HL-60/S4 treated with phorbol 12-myristate 13-acetate at 8.2 ng/mL for 4 days and 3 days (cell line): ENCODE data around the gene CAMTA1.

ENCODE experiments used
- in situ Hi-C: fragments of 300-500 bp; cut with MboI; formaldehyde crosslinking; loops from 2 replicates; pipeline ENCODE4 v1.15.0; 2022; ENCODE audit warnings: low sequenced_read_pairs

CAMTA1 gene

DNA sequence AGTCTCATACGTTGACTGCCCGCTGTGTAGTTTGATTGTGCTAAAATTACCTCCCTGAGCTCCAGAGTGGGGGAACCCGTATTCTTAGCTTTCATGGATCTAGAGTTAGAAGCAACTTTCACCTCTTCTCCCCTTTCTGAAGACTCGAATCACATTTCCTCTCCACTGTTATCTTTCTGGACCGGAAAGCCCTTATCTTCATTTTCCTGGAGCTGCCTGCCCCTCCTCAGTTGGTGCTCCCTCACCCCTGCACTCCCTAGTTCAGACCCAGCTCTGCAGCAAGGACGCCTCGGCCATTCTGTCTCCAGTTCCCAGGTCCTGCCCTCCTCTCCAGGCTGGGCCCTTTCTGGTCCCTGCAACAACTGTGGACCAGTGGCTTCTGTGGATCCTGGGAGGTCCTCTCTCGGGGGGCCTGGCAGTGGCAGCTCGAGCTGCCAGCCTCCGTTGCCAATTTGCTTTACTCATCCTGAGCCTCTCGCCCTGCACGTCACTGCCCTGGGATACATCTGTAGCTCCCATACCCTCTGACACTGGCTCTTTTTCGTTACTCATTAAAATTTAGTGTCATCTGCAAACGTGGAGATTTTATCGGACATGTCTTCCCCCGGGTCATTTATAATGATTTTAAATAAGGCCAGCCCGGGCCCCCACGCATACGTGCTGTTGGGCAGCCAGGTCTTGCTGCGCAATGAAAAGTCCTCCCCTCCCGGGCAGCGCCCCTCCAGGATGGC lies 844.4 kb downstream of the CAMTA1 start:
- in situ Hi-C loops: loop anchor here (25.0 kb wide), 1 partner anchor 917 kb away; the partner anchor contains the start of gene DNAJC11

- in situ Hi-C loops: loop anchor here (25.0 kb wide), 1 partner anchor 918 kb away; the partner anchor contains the start of gene DNAJC11
Observed at GRCh38 chr1:7630378-7630777, 845.1 kb downstream of the CAMTA1 start.

DNA sequence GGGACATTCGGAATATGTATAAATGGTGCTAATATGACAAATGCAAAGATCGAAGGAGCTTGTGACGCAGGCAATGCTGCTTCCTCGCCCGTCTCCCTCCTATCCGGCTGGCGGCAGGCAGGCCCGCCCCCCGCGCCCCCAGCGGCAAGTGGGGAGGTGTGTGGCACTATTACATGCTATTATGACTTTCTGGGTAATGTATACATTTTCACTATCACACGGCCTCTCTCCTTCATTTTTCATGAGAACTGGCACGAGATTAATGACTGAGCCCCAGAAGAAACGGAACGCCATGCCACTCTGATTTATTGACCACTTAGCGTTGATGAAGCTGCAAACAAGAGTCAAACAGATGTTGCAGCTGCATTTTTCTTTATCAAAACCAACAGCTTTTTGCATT lies 846.9 kb downstream of the CAMTA1 start:
- in situ Hi-C loops: loop anchor here (25.0 kb wide), 1 partner anchor 920 kb away; the partner anchor contains the start of gene DNAJC11

DNA sequence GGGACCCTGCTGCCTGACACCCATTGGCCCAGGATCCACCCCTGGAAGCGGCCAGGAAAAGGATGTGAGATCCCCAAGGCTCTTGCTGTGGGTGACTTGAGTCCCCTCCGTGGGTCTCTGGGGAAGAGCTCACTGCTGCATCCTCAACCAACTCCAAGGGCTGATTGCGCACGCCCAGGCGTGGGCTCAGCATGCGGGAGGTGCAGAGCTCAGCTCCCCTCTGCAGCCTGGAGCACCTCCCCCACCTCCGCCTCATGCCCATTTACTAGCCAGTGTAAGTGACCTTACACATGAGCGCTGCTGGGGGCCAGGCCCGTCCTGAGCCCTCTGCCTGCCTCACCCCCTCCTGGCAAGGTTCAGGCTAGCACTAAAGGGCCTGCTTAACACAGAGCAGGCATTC lies 847.4 kb downstream of the CAMTA1 start:
- in situ Hi-C loops: loop anchor here (25.0 kb wide), 1 partner anchor 920 kb away; the partner anchor contains the start of gene DNAJC11

DNA sequence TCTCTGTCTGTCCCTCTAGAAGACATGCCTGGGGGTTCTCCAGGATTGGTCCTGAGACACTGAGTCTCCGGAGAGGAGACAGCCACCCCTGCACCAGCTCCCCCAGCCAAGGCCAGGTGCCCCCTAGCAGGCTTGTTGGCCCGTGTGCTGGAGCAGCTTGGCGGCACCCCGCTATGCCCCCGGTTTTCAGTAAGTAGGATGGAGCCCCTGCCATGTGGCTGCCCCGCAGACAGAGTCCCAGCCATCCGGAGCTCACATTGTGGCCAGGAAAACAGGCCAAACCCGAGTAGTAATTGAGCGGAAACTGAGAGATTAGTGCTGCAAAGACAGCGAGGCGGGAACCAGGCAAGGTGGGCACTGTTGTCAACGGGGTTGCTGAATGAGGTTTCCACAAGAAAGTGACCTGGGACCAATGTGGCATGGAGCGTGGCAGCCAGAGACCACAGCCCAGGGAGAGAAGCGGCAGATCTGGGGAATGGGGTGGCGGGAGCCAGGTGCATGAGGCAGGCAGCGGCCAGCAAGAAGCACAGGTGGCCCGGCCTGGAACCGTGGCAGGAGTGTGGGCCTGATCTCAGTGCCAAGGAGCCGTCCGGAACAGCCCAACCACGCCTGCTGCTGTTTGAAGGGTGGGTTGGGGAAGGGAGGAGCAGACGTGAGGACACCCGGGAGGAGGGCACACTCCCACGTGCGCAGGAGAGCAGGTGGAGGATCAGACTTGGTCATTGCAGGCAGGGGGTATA lies 848.4 kb downstream of the CAMTA1 start:
- in situ Hi-C loops: loop anchor here (25.0 kb wide), 1 partner anchor 921 kb away; the partner anchor contains the start of gene DNAJC11

- in situ Hi-C loops: loop anchor here (25.0 kb wide), 1 partner anchor 922 kb away; the partner anchor contains the start of gene DNAJC11
Observed at GRCh38 chr1:7634546-7635240, 849.4 kb downstream of the CAMTA1 start.

DNA sequence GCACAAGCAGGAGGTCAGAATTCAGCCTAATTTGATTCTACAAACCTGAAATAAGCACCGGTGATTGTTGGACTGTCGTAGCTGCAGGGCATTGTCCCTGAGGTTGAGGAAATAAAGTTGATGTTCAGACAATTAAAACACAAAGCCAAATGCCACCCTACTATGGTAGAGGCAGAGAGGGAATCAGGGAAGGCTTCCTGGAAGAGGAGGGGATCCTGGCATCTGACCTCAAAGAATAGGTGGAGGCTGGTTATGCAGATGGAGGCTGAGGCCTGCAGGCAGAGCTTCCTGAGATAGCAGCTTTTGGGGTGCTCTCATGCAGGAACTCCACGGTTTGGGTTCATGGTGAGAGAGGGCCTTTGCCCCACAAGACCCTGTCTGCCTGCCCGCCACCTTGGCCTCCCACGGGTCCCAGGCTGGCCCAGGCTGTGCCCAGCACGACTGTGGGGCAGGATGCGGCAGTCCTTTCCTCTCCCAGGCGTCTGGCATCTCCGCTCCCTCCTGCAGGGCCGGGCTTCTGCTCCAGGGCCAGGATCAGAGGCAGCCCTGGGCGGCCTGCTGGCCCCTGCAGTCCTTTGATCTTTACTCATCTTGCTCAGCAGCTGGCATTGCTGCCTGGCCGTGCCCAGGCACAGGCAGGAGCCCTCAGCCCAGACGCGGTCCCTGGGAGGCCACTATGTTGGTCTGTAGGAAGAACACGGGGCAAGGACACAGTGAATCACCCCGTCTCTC lies 851.7 kb downstream of the CAMTA1 start:
- in situ Hi-C loops: loop anchor here (25.0 kb wide), 1 partner anchor 925 kb away; the partner anchor contains the start of gene DNAJC11

DNA sequence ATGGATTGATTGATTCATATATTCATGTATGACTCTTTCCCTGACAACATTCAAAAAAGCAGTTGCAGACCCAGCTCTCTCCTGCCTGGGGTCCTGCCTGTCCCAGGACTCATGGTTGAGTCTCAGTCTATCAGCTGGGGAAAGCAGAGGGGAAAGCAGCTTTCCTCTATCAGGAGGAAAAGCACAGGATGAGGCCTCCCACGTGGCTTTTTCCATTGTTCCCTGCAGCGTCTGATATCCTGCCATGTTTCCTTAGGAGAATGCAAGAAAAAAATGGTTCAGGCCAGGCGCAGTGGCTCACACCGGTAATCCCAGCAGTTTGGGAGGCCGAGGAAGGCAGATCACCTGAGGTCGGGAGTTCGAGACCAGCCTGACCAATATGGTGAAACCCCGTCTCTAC lies 852.8 kb downstream of the CAMTA1 start:
- in situ Hi-C loops: loop anchor here (25.0 kb wide), 1 partner anchor 926 kb away; the partner anchor contains the start of gene DNAJC11

GRCh38 chr1:7639435-7640131 lies 854.3 kb downstream of the CAMTA1 start:
- in situ Hi-C loops: loop anchor here (25.0 kb wide), 1 partner anchor 927 kb away; the partner anchor contains the start of gene DNAJC11

- in situ Hi-C loops: loop anchor here (25.0 kb wide), 1 partner anchor 928 kb away; the partner anchor contains the start of gene DNAJC11
Observed at GRCh38 chr1:7640350-7640749, 855.1 kb downstream of the CAMTA1 start.

DNA sequence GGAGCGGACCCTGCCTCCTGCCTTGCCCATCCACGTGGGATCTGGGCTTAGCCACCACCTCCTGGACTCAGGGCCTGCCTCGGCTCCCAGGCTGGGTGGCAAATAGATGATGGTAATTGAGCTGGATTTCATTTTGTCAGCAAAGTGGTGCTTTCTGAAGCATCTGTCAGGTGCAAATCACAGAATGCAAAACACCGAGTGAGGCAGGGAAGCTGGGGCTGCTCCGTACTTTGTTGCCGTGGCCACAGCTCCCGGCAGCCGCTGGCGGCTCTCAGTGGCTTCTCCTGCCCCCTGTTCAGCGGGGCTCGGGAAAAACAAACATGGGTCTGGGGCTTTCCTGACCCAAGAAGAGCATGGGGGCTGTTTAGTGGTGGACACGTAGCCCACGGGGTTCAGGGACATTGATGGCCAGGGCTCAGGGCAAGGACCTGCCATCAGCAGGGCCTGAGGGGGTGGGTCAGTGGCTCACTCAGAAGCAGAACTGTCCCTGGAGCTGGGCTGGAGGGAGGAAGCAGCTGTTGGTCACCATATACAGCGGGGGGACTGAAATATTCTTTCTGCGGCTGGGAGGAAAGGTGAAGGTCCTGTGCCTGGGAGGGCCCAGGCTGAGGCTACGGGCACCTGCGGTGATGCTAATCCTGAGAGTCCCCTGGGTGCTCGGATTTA lies 855.8 kb downstream of the CAMTA1 start:
- in situ Hi-C loops: loop anchor here (25.0 kb wide), 1 partner anchor 929 kb away; the partner anchor contains the start of gene DNAJC11

DNA sequence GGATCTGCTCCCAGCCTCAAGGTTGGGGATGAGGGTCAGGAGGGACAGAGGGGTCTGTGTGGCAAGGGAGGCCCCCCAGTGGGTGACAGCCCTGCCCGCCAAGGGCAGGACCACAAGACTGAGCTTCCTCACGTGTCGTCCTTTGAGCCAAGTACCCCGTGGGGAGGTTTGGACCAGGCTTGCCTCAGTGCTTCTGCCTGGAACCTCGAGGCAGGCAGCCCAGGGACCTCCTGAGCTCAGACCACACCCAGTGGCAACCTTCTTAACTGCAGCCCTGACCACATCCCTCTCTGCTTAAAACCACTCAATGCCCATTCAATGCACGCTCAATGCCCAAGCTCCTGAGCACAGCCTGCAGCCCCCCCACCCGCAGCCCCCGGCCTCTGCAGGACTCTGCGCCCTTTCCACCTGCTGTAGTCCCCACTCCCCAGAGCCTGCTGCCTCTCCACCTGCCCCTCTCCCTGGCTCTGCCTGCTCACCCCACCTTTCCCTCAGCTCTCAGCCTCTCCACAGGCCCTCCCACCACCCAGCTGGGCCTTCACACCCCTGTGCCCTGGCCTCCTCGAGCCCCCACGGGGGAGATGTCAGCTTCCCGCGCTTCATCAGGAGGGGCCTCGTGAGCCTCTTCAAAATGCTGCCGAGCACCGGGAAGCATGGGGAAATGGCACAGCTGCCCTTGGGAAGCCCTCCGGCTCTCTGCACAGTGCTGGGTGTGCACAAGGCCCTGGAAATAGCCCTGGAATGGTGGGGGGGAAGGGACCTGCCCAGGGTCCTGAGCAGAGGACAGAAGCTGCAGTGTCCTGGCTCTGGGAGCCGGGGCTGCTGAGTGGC lies 856.5 kb downstream of the CAMTA1 start:
- in situ Hi-C loops: loop anchor here (25.0 kb wide), 1 partner anchor 930 kb away; the partner anchor contains the start of gene DNAJC11

DNA sequence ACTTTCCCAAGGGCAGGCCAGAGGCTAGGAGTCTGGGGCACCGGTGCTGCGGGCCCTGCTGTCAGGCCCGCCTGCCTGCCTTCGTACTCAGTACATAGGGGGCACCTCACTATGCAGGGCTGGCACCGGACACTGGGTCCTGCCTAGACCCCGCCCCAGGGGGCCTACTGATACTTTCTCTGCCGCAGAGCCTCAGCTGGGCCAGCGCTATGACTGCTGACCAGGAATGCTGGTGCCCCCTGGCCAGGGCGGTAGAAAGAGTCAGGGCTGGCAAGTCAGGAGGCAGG lies 857.1 kb downstream of the CAMTA1 start:
- in situ Hi-C loops: loop anchor here (25.0 kb wide), 1 partner anchor 930 kb away; the partner anchor contains the start of gene DNAJC11

DNA sequence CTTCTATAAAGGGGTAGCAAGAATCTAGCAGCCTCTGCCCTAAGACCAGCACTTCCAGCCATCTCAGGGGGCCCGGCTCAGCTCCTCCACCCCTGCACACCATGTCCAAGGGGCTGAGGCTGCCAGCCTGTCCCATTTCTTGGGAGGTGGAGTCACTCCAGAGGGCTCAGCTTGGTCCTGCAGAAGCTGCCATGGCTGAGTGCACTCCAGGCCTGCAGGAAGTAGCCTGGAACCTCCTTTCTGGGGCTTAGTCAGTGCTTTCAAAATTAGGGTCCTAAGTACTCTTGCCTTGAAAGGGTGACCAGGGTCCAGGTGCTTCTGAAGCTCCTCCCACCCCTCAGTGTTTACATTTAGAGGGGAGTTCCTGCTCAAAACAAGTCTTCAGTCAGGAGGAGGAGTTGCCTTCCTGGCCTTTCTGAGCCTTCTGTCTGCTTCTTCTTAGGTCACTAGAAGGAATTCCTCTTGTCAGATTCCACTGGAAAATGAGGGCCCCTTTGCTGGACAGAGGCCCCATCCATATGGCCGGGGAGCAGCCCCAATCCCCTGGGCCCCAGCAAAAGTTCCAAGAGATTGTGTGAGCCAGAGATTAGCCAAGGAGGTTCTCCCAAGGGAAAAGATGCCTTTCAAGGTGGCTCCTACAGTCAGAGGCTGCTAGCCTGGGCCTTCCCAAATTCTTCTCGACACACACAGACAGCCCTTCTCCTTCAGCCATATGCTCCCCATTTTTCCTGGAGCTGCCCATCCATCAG lies 857.7 kb downstream of the CAMTA1 start:
- in situ Hi-C loops: loop anchor here (25.0 kb wide), 1 partner anchor 931 kb away; the partner anchor contains the start of gene DNAJC11

DNA sequence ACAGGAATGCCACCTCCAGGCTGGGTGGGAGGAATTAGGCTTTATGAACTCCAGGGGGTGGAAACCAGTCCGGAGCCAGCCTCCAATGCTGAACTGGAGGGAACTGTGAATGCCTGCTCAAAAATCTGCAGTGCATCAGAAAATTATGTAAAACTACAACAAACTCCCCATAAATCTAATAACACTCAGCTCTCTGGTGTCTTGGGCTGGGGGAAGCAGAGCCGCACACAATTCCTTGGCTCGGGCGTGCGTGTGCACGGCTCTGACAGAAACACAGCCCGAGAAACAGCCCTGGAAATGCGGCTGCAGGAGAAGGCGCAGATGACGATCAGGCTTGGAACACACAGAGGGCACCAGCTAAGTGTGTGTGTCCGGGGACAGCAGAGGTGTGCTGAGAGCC lies 858.3 kb downstream of the CAMTA1 start:
- in situ Hi-C loops: loop anchor here (25.0 kb wide), 1 partner anchor 931 kb away; the partner anchor contains the start of gene DNAJC11

GRCh38 chr1:7644086-7644485 lies 858.8 kb downstream of the CAMTA1 start:
- in situ Hi-C loops: loop anchor here (25.0 kb wide), 1 partner anchor 932 kb away; the partner anchor contains the start of gene DNAJC11
